ENCODE data around the gene ADAMTSL1.

Gene ADAMTSL1

DNA sequence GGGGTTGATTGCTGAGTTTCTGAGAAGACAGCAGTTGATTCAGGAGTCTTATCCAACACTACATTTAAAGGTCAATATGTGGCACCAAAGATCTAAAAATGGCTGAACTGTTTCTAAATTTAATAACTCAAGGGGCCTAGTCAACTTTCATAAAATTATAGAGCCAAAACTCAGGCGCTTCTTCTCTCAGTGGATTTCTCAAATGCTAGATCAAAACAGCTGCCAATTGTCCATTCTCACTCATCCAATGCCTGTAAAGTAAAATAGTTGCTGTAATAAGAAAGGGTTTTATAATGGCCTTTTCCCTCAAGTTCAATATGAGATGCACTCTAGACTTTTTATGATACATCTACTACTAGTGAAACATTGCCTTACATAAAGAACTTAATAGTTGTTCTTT is 26.5 kb downstream of the ADAMTSL1 start:
- DNase-seq = no peak

DNA sequence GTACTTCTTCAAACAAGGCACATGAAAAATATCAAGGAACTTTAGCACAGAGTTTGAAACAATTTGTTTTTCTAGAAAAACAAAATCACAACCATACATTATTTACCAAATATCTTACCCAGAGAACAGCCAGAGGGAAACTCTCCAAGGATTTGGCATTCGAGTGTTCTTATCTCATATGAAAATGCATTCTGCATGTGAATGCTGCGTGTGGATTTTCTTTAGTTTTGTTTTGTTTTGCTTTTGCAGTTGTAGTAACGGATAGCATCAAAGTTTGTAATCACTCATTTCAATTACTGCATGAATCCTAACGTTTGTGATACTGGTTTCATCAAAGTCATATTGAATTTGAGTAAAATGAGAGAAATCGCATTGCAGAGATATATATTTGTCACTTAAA is 28.0 kb downstream of the ADAMTSL1 start:
- DNase-seq = no peak

DNA sequence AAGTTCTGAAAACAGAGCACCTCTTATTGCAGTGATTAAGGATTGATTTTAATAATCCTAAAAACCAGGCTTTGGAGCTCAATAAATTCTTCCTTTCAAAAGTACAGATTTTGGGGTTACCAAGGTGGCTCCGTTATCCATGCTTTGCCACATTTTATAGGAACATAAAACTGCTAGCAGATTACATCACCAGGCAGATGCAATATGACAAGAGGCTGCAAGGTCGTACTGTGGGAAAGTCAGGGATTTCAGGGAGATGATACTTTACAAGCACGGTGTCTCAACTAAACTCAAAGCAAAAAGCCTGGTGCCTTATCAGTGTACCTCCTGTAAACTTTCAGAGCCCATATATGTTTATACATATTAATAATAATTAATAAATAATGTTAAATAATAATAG is 28.6 kb downstream of the ADAMTSL1 start:
- no peak for DNase-seq

DNA sequence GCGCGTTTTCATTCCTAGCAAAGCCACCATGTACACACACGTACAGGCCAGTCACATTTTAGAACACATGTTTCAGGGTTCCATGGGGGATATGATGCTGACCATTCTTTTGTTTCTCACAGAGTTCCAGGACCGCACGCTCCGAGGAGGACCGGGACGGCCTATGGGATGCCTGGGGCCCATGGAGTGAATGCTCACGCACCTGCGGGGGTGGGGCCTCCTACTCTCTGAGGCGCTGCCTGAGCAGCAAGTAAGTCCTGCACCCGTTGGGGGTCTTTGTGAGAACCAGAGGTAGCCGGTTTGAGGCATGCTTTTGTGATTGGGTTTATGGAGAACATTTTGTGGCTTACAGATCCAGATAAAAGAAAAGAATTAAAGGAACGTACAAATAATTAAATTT is 30.8 kb downstream of the ADAMTSL1 start:
- no peak for DNase-seq

DNA sequence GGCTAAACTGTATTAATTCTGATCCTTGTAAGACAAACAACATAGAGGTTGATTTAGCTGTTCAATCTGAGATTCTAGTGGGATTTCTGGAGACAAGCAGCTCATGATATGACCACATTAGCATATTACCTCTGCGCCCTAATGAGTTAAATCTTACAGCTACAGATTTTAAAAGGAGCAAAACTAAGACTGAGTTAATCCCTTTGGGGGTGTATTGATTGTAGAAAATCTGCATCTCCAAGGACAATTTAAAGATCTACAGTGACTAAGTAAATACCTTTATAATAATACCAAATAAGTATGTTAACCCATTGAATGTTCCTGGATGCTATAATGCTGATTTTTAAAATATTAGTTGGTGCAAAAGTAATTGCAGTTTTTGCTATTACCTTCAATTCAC is 33.2 kb downstream of the ADAMTSL1 start:
- DNase-seq = no peak

DNA sequence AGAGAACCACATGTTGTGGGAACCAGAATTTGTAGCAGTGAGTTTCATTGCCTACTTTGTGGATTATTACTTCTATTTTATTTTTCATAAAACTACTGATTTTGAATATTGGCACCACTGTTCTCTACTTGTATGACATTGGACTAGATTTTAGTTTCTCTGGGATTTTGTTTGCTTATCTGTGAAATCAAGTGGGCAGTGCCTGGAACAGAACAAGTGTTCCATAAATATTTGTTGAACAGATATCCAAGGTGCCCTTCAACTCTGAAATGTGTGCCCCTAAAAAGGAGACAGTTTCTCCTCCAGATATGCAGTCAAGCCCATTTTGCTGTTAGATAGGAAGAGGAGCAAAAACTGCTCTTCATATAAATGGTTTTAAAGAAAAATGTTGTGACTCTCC is 42.6 kb downstream of the ADAMTSL1 start:
- DNase-seq = no peak

DNA sequence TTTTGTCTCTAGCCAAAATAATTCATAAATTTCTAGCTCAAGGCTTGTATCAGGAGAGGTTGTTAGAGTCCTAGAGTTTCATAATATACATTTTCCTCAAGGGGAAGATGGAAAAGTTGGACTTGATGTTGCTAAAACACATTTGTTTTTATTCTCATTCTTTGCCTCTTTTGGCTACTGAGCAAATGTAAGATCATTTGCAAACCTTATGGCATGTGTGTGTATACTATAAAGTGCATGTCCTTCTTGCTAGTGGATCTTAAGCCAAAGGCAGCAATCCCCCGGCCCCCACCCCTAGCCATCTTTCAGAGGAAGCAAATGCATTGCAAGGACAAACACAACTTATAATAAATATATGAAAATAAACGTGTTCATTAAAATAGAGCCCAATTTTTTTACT is 43.0 kb downstream of the ADAMTSL1 start:
- DNase-seq = no peak

DNA sequence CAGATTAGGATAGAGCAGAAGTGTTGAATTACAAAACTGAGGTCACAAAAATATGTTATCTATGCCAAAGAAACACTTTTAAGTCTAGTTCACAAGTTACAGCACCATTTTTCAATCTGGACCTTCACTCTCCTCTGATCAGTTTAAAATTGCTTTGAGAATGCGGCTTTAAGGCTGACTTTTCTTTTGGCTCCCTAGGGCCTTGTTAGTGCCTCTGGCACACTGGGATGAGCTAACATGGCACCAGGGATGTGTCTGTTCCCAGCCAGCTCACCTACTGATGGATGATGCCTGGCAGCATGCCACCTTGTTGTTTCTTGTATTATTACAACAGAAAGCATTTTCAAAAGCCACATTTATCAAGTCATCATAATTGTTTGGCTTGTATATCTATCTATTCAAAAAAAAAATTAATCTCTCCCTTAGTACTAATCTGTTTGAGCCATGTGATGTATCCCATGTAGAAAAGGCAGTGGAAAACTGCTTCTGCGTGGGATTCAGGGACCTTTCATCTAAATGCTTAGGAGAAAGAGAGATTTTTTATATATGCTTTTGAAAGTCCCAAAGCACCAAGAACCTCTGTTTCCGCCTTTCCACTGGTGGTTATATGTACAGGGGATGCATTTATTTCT is 46.6 kb downstream of the ADAMTSL1 start:
- DNase-seq = no peak

DNA sequence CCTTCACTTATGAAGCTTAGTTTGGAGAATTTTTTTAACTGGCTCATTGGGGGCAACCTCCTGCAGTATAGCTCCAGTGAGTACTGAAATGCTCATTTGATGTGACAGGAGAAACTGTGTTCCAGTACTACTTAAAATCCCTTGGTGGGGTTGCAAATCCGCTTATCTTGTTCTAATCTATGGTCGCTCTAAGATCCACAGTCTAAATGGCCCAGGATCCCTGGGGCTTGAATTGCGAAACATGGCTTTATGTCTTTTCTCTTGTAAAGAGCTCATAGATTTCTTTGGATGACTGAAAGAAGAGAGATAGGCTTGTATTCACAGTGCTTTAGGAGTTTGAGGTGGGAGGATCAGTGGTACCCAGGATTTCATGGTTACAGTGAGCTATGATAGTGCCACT is 52.7 kb downstream of the ADAMTSL1 start:
- no peak for DNase-seq

DNA sequence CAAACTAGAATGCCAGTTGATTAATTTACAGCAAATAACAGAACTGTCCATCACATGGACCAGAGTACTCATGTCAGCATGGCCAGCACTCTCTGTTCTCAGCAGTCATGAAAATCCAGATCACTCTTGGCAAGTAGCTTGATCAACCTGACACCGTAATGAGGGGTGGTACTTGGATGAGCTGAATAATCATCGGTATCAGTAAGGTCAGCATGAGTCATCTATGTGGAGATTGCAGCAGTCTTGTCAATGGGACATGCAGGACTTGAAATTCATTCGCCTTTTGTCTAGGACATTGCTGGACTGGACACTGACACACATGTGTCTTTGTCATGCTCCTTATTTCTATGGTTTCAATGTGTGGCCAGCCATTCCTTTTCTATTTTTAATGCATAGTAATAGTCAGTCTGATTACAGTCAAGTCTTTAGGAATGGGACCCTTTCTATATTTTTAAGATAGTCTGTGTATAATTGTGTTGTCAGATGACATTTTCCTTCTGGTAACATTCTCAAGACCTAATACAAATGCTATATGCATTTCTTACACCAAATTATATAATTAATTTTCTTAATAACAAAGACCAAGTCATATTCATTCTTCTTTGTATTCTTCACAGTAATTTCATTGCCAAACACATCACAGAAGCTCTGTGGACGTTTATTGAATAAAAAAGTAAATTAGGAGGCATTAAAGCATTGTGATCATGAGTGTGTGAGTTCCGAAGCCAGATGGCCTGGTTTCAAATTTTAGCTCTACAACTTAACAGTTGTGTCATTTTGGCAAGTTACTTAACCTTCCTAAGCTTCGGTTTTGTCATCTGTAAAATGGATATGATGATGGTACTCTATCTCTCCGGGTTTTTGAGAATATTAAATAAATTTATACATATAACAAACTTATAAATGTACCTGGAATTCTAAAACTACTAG is 57.4 kb downstream of the ADAMTSL1 start:
- no peak for DNase-seq

DNA sequence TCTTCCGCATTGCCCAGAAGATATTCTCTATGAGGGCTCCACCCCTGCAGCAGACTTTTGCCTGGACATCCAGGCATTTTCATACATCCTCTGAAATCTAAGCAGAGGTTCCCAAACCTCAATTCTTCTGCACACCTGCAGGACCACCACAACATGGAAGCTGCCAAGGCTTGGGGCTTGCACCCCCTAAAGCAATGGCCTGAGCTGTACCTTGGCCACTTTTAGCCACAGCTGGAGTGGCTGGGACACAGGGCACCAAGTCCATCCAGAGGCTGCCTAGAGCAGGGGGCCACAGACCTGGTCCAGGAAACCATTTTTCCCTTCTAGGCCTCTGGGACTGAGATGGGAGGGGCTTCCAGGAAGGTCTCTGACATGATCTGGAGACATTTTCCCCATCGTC is 60.7 kb downstream of the ADAMTSL1 start:
- no peak for DNase-seq

DNA sequence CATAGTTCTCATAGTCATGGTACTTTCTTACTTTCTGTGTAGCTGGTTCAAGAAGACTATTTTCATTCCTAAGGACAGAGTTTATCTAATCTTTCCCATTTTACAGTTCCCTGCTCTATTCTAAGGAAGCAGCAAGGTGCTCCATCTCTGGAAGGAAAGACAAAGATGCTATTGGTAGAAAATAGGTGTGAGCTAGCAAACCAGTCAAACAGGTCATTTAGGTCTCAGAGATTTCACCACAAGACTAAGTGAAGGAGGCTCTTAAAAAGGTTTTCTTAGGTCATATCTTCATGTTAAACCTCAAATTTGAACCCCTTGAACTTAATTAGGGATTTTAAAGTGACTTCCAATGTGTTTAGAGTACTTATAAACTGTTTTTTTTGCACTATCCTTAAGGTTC is 62.6 kb downstream of the ADAMTSL1 start:
- no peak for DNase-seq

DNA sequence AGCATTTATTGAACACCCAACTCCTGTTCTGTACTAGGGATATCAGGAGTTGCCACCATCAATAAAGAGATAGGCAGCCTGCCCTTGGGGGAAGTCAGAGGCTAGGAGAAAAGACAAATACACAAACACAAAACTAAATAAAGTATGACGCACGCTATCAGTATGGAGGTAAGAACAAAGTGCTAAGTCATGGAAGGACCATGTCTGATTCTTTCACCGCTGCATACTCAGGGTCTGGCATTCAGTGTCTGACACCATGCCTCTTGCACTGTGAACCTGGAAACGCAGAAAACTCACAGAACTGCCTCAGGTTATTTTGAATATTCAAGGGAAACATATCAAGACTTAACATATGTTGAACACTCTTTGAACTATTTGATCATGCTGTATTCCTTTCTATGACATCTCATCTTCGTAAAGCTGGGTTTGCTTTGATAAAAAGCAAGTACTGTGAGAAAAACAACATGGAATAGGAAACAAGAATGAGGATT is 65.3 kb downstream of the ADAMTSL1 start:
- DNase-seq = no peak

DNA sequence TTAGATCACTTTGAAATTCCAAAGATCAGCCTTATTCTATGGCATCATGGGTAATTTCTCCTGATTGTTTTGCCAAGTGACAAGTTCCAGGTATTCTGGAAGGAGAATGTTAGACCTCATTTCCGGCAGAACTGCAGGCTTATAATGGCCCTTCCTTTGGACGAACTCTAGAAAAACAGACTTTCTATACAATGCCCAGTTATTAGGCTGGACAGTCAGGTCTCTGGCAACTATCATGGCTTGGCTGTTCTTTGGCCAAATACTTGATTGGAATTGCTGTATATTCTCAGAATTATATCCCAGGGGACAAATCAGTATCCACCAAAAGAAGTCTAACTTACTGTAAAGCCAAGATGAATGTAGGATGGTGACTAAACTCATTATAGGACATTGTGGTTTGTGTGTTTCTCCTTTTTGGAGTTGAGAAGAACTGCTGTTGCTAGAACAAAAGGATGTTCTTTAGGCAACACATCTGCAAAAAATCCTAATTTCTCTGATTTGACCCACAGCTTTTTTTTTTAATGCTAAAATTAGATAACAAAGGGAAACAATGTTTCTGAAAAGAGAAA is 69.0 kb downstream of the ADAMTSL1 start:
- DNase-seq = no peak

DNA sequence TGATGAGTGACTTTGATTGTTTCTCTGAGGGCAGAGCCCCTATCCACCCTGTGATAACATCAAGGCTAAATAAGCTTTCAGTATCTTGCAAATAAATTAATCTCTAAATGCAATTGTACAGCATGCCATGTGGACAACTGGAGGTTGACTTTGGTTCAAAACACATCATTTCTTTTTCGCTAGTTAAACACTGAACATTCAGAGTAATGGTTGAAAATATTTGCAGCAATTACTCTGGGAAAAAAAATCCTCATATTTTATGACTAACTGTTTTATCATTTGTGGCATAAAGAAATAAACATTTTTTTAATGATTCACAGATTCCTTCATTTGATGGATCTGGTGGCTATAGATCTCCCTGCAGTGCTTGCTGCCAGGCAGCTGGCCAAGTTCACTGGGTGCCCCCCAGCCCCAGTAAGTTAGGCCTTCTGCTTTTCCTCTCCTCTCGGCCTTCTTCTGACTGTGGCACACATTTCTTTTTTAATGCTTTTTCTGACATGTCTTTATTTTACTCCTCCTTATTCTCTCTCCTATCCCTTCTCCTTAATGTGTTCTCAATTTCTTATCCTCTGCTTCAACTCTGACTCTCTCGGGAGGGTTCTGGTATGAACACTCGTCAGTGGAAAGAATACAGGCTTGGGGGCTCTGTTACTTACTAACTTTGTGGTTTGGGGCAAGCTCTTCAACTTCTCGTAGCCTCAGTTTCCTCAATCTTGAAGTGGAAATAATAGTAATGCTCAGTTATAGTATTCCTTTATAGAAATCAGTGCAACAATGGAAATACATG is 69.6 kb downstream of the ADAMTSL1 start:
- DNase-seq = no peak

DNA sequence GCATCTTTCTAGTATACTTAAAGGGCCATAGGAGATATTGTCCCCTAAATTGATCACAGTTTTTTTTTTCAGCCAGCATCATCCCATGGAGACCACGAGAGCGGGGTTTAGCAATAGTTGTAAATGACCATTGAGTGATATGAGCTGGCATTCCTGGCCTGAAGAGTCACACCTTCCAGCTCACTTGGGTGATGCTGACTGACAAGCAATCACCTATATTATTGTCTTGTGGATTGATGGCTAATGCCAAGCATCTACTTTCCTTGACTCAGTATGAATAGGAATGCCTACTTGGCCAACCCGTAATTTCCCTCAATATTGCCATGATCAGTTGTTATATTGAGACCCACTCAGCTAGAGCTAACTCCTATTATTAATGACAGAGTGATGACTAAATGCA is 70.5 kb downstream of the ADAMTSL1 start:
- DNase-seq = no peak

DNA sequence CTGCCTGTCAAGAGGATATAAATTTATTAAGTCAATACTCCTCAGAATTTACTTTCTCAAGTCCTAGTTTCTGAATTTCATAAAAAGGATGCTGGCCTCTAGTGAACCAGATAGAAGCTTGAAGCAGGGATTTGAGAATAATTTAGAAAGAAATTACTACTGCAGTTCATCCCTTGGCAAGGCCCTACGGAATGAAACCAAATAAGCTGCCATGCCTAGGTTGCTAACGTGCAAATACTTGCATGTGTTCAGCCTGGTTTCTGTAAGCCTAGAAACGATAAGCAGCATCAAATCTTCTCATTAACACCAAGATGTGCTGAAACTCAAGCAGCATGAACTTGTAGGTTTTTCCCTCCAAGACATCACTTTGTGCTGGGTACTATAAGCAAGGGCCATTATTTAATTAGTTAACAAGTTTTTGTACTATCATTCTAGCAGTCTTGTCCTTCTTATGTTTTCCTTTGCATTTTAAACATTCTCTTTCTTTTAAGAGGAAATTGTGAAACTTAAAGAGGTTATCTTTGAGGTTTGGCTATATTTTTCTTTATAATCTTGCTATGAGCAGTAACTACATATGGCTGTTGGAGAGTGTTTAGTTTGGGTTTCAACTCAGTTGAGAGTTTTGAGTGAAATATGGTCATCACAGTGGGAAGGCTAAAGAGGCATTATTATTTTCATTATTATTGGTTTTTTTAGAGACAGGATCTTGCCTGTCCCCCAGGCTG is 71.8 kb downstream of the ADAMTSL1 start:
- DNase-seq = no peak

DNA sequence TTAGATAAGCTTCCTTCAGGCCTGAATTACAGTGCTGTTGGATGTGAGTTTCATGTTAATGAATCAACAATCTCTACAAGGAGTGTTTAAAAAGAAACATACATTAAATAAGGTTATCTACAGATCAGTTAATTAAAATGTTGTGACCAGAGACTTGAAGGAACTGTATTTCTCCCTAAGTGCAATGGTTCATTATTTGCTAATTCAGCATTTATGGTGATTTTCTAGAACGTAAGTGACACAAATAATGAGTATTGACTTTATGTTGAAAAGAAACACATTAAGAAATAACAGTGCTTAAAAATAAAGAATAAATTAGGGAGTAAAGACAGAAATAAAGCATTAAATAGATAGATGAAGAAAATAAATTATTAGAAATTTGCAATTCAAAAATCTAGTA is 74.5 kb downstream of the ADAMTSL1 start:
- no peak for DNase-seq

DNA sequence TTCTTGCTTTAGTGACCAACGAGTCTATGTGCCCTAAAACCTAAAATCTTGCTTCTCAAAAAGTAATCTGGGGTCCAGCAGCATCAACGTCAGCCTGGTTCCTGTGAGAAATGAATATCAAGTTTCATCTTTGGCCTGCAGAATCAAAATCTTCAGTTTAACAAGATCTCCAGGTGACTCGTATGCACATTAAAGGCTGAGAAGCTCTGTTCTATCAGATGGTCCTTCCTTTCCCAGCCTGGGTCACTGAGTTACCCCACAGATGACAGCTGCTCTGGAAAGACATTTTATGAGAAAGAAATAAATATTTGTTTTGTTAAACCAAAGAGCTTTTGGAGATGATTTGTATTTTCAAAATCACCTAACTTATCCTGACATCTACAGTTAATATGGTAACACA is 75.8 kb downstream of the ADAMTSL1 start:
- DNase-seq = no peak

DNA sequence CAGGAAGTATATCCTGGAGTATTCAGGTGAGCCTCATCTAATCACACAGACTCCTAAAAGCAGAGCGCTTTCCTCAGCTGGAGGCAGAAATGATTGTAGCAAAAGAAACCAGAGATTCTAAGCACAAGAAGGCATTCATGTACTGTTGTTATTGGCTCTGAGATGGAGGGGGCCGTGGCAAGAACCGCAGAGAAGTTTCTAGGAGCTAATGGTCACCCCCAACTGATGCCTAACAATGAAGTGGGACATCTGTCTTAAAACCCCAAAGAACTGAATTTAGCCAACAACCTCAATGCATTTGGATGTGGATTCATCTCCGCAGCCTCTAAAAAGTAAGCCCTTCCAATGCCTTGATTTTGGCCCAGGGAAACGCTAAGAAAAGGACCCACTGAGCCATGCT is 76.3 kb downstream of the ADAMTSL1 start:
- DNase-seq = no peak

DNA sequence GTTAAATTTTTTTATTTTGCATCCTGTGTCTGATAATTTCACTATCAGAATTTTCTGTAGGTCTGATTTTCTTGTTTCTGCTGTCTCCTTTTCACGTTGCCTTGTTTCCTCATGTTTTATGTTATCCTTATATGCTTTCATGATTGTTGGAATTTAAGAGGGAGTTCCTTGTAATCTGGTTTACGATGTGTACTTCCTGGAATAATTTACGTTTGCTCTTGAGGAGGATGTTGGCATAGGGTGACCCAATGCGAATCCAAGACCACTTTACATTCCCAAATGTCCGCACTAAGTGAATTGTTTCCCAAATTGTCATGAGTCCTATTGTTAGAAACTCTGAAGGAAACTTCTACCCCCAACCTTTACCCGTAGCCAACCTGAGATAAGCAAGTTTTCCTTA is 80.3 kb downstream of the ADAMTSL1 start:
- no peak for DNase-seq

DNA sequence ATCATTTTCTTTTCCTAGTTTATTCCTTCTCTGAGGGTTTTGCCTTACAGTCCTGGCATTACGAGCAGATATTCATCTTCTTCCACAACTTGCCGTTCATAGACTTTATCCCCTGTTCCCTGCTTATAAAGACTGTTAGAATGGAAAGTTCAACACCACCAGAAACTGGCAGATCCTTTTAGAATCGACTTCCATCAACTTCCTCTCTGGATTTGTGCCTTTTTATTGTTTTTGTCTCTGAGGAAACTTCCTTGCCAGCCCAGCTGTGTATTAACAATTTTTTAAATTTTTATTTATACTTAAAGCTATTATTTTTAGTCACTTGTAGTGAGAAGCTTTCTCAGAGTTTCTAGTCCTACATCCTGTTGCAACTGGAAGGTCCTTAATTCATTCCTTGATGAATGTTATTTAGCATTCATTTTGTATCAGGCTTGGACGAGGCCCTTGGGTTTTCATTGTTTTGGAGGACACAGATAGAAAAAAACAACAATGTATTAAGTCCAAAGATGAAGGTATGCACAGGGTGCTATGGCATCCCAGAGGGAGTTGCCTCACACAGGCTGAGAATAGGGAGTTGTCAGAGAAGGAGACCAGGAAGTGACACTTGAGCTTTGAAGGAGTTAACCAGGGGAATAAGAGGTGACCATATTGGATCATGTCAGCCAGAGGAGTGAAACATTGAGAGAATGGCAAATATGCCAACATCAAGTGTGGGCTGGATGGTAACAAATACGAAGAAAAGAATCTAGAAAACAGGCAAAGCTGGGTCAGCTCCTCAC is 81.3 kb downstream of the ADAMTSL1 start:
- no peak for DNase-seq

Data from effector CD4-positive, alpha-beta T cell (primary cell).